GM12892 (cell line): ENCODE data around the gene NUMA1.

Experiments used
- POLR2A ChIP-seq: IDR thresholded peaks from 2 replicates; pipeline ENCODE4 v1.6.1; 2011; ENCODE audit warnings: low read depth, low read length, control low read depth
- POLR2AphosphoS5 ChIP-seq: IDR thresholded peaks from 2 replicates; pipeline ENCODE4 v1.6.1; 2011; ENCODE audit warnings: low read depth, low read length, control low read depth

DNA sequence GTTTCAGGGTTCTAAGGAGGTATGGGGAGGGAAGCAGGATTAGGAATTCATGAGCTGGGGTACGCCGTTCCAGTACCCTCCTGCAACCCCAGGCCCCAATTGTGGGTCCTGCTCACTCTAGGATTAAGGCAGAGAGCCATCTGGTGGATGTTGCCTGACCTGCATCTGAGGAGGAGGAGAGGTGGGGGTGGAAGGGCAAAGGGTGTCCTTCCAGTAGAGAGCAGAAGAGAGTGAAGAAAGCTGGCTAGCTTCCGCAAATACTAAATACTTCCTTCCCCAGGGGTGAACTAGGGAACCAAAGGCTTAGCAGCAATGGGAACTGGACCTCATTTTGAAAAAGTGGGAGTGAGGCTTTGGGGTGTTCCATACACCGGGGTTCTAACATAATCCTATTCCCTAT is 10.9 kb upstream of the NUMA1 start:
- TF ChIP-seq POLR2A = 0 out of 2 replicates have a peak, but pooled peaks have one; percentile 22
- no peak for TF ChIP-seq POLR2AphosphoS5
